NCI-H510A treated with DMSO at 0.1 percent for 48 hours (cell line): Measurements from ENCODE around the gene YBX1.
"Not testable (repeated sequence)": the region's sequence is repeated elsewhere in the genome, so short reads cannot be mapped to it uniquely, and the experiment has no call there.

Source experiments
- DNase-seq: peaks from one replicate; lab custom pipeline; 2025; lab: John Stamatoyannopoulos, UW

The YBX1 gene

DNA sequence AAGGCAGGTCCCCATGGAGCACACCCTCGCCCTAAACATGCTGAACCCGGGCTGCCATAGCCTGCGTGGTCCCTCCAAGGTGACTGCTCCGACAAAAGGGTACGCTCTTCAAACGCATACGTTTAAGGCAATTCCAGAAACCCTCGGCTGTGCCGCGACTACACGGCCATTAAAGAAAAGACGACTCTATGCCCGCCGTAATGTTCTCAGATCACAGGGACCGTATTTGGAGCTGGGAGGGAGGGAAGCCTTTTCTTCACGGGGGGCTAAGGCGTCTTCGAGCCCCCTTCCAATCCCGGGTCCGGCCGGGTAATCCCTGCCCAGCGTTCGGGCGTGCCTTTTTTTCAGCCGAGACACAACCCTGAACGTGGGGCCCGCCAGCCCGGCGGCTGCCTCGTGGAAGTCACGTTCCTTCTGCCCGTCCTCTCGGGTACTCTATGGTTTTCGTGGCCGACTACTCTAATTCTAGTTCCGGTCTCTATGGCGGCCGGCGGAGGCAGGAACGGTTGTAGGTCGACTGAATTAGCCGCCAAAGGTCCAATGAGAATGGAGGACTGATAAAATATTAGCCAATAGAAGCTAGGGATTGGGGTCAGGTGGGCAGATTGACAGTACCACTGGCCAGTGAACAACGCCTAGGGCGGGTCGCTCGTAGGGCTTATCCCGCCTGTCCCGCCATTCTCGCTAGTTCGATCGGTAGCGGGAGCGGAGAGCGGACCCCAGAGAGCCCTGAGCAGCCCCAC, at the start of gene YBX1:
YBX1 (plus strand) TSS at position 678 of the 743 bp plus-strand sequence. CDS start 148 bp downstream, outside the sequence.
- peak; percentile 96 for DNase-seq

DNA sequence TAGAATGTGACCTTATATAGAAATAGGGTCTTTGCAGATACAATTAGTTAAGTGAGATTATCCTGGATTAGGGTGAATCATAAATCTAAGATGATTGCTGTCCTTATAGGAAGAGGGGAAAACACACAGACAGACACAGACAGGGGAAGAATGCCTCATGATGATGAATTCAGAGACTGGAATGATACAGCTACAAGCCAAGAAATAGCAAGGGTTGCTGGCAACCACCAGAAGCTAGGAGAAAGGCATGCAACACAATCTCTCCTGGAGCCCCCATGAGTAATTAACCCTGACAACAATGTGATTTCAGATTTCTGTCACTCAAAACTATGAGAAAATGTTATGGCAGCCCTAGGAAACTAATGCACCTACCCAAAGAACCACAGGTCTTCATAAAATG, 43.1 kb upstream of the YBX1 start:
- DNase-seq = no peak

DNA sequence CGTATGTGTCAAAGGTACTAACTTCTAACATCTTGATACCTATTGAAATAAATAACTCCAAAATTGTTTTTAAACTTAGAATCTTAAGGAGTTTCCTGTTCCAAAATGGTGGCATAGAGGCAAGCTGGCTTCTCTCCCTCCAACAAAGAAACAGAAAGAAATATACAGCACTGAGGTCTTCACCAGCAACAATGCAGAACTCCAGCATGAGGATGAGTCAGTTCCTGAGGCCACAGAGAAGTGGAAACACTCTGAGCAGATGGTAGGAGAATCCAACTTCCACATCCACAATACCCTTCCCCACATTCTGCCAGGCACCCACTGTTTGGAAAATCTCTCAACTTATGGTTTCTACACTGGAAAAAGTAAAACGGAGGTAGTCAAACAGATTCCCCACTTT, 36.2 kb upstream of the YBX1 start:
- no peak for DNase-seq

- DNase-seq = no peak
Observed at GRCh38 chr1:42657201-42657600, 25.0 kb upstream of the YBX1 start.

DNA sequence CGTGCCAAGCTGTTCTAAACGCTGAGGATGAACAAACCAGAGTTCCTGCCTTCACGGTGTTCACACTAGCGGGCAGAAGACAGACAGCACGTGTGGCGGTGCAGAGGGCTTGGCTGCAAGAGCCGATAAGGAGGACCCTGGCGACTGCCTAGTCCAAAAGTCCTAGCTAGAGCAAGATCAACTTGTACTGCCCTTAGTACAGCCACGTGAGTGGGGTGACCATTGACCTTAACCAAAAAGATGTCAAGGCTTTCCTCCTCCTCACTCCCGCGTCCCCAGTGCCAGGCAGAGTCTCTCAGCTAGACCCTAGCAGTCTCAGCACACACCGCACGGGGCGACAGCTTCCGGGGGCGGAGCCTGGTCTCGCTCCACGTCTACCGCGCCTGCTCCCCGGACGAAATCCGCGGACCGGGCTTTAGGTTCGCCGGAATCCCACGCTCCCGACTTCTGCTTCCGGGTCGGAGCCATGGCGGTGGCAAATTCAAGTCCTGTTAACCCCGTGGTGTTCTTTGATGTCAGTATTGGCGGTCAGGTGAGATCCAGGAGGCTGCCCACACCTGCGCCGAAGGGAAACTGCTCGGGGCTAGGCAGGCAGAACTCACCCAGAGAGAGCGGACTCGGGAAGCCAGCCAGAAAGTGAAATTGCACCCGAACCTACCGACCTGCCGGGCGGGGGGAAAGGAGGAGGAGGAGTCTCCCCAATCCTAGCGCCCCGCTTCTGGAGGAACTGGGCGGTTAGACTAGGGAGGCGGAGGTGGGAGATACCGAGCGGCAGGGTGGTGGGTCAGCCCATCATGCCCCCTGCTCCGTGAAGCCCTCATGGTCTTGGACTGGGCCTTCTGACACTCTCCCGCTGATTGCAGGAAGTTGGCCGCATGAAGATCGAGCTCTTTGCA, 24.0 kb upstream of the YBX1 start, which contains the start of gene PPIH:
PPIH (plus strand) TSS at position 443 of the 896 bp plus-strand sequence; CDS start at position 467, 24 bp downstream.
- DNase-seq = peak; percentile 93

DNA sequence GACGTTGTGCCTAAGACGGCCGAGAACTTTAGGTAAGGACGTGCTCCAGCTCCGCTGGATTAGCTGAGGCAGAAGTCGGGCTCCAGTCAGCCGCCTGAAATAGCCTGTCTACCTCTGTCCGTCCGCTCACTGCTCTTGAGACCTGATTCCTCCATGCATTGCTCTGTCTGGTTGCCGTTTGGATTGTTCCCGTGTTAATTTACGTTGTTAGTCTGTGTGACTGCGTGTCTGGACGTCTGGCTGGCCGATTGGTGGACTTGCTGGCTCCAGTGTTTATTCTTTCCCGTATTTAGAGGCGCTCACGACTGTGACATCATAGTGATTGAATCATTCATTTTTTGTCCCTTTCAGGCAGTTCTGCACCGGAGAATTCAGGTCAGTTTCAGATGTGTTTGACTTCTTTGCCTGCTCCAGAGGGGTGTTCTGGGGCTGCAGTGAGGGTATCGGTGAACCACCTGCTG, 23.3 kb upstream of the YBX1 start:
- DNase-seq = no peak

- DNase-seq = no peak
Observed at GRCh38 chr1:42660907-42661500, 21.2 kb upstream of the YBX1 start.

- no peak for DNase-seq
Observed at GRCh38 chr1:42669936-42670335, 12.3 kb upstream of the YBX1 start.

GRCh38 chr1:42670425-42670824, 11.8 kb upstream of the YBX1 start:
- no peak for DNase-seq

GRCh38 chr1:42674214-42674613, 8.0 kb upstream of the YBX1 start:
- no peak for DNase-seq

GRCh38 chr1:42674682-42675081, 7.5 kb upstream of the YBX1 start:
- no peak for DNase-seq

GRCh38 chr1:42675467-42675866, 6.8 kb upstream of the YBX1 start:
- DNase-seq = no peak

- no peak for DNase-seq
Observed at GRCh38 chr1:42676534-42677087, 5.6 kb upstream of the YBX1 start.

GRCh38 chr1:42679364-42679983, 2.7 kb upstream of the YBX1 start:
- no peak for DNase-seq

- no peak for DNase-seq
Observed at GRCh38 chr1:42680055-42680454, 2.2 kb upstream of the YBX1 start.

GRCh38 chr1:42680921-42681683, 1.1 kb upstream of the YBX1 start:
- DNase-seq = peak; percentile 29

DNA sequence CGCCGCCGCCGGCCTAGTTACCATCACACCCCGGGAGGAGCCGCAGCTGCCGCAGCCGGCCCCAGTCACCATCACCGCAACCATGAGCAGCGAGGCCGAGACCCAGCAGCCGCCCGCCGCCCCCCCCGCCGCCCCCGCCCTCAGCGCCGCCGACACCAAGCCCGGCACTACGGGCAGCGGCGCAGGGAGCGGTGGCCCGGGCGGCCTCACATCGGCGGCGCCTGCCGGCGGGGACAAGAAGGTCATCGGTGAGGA, 193 bp downstream of the YBX1 start:
- DNase-seq = not testable (repeated sequence)

DNA sequence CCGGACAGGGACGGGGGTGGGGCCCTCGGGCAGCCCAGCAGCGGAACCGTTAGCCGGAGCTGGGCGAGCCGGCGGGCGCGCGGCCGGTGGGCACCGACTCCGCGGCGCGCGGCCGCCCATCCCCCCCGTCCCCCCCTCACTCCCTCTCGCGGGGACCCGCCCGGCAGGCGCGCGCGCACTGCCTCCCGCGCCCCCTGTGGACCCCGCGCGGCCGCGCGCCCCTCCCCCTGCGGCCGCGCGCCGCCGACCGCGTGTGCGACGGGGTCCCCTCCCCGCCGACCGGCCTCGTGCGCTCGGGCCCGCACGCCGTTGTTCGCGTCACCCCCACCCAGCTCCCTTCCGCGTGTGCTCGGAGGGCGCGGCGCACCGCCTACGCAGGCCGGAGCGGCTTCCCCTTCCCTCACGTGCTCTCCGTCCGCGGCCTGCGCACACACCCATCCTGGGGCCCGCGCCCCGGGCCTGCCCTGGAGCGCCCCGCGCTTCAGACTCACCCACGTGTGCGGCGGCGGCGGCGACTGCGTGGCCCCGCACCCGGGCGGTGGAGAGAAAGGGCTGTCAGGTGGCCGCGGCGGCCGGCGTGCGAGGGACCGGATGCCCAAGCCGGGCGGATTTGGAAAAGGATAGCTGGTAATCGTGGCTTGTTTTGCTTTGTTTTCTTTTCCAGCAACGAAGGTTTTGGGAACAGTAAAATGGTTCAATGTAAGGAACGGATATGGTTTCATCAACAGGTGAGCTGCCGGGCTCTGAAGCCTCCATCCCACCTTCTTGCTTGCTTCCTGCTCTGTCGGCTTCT, 717 bp downstream of the YBX1 start:
- DNase-seq = peak; percentile 10

- peak; percentile 32 for DNase-seq
Observed at GRCh38 chr1:42684139-42684538, 1.9 kb downstream of the YBX1 start.

DNA sequence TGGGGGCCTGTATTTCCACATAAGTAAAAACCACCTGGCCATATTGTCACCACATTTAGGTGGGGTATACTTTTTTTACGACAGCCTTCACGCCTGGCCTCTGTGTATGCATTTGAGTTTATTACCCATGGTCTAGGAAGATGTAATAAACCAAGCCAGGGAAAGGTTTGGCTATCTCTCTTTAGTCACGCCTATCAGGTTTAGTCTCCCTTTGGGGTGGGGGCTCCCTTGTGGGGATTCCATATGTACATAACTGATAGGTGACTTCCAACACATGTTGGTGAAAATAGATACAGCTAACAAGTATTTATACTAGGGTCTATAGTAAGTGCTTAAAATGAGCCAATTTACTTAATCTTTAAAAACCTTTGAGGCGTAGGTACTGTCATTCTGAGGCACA, 4.2 kb downstream of the YBX1 start:
- DNase-seq = no peak
